Measurements from ENCODE around the gene NAA60.

- no peak for TF ChIP-seq CTCF (IDR thresholded peaks at IDR 0.05; ENCODE audit: poor library complexity, severe bottlenecking)
- no peak for TF ChIP-seq EP300 (conservative IDR thresholded peaks at IDR 0.05; ENCODE audit: poor library complexity, severe bottlenecking)
- TF ChIP-seq RAD21 (conservative IDR thresholded peaks at IDR 0.05), result no peak
- TF ChIP-seq EZH2 (IDR thresholded peaks at IDR 0.05; ENCODE audit: borderline replicate concordance, insufficient read depth, low read length, poor library complexity, severe bottlenecking), result no peak
- TF ChIP-seq, protein P1, sequence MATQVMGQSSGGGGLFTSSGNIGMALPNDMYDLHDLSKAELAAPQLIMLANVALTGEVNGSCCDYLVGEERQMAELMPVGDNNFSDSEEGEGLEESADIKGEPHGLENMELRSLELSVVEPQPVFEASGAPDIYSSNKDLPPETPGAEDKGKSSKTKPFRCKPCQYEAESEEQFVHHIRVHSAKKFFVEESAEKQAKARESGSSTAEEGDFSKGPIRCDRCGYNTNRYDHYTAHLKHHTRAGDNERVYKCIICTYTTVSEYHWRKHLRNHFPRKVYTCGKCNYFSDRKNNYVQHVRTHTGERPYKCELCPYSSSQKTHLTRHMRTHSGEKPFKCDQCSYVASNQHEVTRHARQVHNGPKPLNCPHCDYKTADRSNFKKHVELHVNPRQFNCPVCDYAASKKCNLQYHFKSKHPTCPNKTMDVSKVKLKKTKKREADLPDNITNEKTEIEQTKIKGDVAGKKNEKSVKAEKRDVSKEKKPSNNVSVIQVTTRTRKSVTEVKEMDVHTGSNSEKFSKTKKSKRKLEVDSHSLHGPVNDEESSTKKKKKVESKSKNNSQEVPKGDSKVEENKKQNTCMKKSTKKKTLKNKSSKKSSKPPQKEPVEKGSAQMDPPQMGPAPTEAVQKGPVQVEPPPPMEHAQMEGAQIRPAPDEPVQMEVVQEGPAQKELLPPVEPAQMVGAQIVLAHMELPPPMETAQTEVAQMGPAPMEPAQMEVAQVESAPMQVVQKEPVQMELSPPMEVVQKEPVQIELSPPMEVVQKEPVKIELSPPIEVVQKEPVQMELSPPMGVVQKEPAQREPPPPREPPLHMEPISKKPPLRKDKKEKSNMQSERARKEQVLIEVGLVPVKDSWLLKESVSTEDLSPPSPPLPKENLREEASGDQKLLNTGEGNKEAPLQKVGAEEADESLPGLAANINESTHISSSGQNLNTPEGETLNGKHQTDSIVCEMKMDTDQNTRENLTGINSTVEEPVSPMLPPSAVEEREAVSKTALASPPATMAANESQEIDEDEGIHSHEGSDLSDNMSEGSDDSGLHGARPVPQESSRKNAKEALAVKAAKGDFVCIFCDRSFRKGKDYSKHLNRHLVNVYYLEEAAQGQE (IDR thresholded peaks at IDR 0.05; ENCODE audit: borderline replicate concordance), result no peak
These were observed 92.8 kb downstream of the NAA60 start for GRCh38 chr16:3536271-3536731.

All from neural cell (in vitro differentiated cells).